Stimulated activated CD4-positive, alpha-beta T cell treated with anti-CD3 and anti-CD28 coated beads, Interleukin-12 subunit alpha, Interleukin-12 subunit beta, amount 100 ng/mL, for 48 hours (primary cell): Measurements from ENCODE around the gene CCDC149.

Experiments used
- DNase-seq, 3 donors: peaks; one replicate each; pipeline ENCODE4 v3.0.0-alpha.2; 2020; ENCODE audit warnings: low read depth in 2 of 3, low spot score in 1 of 3

The CCDC149 gene

DNA sequence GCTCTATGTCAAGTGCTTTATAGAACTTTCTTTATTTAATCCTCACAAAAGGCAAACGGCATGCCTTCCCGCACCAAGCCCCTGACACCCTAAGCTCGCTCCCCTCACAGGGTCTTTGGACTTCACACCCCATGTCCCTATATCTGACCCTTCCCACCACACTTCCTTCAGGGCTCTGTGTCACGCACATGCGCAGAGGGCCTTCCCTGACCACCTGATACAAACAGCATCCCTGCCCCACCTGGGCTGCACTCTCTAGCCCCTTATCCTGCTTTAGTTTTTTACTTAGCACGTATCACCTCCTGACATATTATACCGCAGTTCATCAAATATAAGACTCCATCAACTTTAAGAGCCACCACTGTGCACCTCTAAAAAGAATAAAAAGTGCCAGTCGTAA is 67.7 kb downstream of the CCDC149 start:
- no peak for DNase-seq

DNA sequence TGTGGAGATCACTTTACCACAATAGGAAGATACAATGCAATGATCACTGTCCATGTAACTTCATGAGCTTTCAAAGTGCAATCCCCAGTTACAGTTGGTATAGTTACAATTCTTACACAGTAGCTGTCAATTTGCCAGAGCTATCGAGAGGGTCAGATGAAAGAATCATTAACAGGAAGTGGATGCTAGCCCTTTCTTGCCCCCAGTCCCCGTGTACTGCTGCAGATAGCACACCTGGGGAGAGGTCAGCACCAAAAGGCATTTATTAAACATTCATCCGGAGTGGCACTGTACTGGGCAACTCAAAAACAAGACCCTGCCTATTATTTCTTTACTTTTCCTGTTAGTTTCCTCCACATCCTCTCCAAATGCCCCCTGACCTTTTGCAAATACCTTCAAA is 69.7 kb downstream of the CCDC149 start:
- DNase-seq: no peak

DNA sequence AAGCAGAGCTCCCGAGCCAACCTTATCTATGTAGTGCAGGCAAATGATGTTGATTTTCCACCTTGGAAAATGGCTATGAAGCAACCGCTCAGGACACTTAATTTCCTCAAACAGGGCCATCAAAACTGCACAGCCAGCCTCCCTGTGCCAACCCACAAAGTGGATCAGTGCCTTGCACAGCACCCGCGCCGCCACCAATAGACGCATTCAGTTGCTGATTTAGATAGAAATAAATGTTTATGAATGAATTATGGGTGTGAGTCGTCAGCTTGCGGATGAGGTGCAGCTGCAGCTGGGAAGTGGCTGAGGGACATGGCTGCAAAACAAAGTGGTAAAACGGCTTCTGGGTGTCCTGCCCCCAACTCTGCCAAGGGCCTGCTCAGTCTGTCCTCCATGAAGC is 70.5 kb downstream of the CCDC149 start:
- DNase-seq: no peak

DNA sequence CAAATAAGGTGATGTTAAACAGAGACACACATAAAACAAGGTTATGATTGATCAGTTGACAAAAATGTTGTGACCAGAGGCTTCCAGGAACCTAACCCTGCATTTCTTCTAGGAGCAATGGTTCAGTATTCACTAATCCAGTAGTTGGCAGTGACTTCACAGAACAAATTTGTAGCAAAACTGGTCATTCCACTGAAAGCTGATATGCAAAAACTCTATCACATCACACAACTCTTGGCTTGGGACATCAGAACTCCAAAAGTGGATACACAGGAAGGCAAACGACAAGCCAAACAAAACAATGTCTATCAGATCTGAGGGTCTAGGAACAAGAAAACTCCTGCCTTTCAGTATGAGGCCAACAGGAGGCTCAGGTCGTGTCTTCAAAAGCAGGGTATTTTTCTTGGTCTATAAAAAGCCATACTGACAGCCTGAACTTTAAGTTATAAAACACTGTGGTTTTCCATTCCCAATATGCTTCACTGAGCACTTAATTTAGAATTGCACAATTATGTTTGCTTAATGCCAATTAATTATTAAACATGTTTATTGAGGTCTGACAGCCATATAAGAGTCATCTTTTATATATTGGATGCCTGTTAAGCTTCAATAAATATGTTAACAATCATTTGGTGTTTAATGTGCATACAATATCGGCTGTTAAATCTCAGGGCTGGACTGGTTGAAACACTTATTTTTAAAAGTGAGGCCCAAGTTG is 71.9 kb downstream of the CCDC149 start:
- no peak for DNase-seq

DNA sequence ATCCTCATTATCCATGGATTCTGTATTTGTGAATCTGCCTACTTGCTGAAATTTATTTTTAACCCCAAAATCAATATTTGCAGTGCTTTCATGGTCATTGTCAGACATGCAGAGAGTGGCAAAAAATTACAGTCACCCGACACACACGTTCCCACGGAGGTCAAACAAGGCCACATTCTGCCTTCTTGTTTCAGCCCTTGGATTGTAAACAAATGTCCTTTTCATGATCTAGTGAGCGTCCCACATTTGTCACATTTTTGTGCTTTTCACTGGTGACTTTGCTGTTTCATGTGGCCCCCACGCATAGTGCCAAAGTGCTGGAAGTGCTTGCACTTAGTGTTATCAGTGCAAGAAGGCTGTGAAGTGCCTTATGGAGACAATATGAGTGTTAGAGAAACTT is 72.5 kb downstream of the CCDC149 start:
- DNase-seq: no peak

DNA sequence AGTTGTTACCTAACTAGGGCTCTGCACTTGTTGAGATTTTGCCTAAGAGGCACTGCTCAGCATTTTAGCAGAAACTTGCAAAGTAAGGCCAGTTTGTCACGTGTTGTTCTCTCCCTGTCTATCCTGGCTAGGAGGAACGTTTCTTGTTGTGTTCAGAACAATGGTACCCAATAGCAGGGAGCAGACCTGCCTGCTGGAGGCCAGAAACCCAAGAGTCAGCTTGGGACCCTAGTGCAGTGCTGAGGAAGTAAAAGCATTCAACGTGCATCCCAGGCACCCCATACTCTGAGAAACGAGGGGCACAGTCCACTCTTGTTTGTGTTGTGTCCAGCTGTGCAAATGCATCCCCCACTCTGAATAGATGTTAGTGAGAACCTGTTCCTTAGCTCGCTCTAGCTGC is 75.1 kb downstream of the CCDC149 start:
- DNase-seq: no peak

DNA sequence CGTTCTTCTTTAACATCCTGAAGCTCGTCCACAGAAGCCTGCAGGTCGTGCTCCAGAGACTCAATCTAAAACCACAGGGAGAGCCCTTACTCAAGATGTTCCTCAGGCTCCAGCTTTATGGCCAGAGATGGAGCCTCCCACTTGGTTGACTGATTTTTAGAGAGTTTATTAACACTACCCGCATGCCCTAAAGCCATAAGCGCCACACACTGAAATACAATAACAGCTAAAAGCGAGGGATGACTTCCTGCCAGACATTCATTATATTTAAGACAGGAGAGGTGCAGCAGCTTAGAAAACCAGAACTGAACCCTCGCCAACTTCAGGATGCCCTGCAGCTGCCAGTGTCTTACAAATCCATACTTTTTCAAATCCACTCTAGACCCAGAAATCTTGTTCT is 75.5 kb downstream of the CCDC149 start:
- DNase-seq: no peak

DNA sequence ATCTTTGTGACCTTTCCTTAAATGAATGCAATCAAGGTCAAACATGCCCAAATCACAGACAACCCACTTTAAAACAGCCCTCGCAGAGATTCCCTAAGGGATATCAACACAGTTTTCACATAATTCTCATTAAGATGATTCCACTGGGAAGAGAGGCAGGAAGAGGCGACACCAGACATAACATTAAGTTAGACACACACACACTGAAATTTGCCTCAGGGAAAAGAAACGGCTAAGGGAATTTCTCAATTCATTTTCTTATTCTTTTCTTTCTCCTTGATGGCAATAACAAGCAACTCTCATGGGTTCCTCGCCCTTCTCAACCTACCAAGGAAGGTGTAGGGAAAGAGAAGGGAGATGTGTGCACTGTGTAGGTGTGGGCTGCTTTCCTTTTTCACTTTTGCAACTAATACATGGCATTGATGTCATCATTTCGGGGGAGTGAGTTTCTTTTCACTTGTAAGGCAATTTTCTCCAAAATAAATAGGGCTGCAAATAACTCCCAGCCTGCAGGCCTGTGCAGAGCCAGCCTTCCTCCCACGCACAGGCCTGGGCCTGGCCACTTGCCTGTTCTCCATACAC is 76.1 kb downstream of the CCDC149 start:
- no peak for DNase-seq

DNA sequence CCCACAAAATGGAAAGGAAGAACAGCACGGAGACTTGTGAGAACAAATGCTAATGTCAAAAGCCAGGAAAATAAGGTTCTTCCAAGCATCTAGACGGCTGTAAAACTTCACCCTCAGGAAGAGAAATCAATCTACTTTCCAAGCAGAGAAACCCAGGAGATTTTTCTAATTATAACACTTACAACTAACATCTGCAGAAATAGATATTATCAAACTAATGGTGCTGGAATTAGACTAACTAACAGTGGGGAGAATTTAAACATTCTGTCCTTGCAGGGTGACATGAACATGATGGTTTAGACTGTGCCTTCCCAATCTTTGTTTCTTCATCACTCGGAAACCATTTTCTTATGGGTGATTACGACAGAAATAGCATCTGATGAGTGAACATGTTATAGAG is 77.1 kb downstream of the CCDC149 start:
- no peak for DNase-seq

DNA sequence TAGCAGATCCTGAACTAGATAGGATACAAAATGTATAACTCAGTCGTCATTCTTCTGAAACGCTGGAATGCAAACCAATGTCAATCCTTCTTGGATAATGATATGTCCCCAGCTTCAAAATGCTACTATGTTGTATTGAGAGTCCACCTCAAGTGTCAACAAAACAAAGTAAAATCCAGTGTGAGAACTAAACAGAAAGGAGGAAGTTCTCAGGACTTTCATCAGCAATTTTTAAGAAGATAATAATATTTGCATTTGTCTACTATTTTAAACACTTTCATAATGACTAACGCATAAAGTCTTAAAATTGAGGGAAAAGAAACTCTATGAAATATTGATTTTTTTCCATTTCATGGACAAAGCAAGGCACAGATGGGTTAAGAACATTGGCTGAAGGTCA is 81.2 kb downstream of the CCDC149 start:
- no peak for DNase-seq

DNA sequence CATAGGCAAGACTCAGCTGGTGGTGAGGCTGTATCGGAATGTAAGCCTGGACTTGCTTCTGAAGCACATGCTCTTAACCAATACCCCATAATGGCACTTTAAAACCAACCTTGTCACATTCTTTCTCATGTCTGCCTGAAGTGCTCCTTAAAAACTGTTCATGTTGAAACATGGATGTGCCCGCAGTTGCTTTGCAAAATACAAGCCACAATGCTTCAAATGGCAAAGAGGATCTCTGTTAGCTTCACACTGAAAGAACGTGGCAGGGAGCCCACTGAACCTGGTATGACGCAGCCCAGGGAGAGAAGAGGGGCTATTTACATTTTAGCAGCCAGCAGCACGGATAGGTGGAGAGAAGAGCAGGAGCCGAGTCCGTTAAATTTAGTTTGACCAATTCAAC is 88.1 kb downstream of the CCDC149 start:
- no peak for DNase-seq

DNA sequence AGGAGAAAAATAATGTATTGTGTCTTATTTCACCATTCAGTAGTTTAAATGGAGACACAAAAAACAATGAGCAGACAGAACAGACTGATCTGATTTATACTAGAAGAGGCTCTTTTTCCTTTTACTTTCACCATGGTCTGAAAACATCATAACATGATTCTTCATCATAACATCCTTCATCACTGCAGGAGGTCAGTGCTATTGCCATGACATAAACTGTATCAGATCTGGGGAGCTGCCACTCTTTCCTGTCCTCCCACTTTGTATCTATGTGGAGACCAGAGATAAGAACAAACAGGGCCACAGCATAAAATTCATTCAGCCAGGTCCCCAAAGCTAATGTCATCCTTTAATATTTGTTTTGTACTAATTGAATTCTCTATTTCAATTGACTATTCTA is 92.3 kb downstream of the CCDC149 start:
- no peak for DNase-seq

DNA sequence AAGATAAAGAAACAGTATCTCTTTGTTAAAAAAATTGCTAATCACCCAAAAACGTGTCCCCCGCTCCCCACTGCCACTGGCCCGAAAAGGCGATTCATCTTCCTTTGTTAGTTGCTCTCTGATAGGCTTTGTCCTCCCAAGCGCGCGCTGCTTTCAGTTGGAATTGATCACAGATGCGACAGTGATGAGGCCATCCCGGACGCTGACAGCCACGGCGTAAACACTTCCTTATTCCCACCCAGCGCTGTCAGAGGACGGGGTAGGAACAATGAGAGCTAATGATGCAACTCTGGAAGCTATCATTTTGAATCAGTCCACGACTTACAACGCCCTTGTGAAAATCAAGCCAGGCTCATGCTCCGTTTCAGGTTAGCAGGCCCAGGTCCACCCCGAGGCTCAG is 96.0 kb downstream of the CCDC149 start:
- DNase-seq: no peak

DNA sequence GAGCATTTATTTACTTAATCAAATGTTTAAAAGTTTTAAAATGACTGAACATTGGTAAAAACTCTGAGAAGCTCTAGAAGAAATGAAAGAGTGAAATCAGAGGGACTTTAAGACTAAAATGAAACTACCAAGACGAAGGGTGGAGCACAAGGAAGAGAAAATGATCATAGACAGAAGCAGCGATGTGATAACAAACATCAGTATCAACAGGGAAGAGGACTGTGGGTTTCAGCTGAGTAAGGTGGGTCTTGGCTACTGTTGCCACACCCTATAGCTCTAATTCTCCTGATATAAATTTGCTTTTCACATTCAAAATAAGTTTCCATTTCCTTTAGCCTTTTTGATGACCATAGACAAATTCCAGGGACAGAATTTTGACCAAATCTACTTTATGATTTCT is 99.1 kb downstream of the CCDC149 start:
- no peak for DNase-seq

DNA sequence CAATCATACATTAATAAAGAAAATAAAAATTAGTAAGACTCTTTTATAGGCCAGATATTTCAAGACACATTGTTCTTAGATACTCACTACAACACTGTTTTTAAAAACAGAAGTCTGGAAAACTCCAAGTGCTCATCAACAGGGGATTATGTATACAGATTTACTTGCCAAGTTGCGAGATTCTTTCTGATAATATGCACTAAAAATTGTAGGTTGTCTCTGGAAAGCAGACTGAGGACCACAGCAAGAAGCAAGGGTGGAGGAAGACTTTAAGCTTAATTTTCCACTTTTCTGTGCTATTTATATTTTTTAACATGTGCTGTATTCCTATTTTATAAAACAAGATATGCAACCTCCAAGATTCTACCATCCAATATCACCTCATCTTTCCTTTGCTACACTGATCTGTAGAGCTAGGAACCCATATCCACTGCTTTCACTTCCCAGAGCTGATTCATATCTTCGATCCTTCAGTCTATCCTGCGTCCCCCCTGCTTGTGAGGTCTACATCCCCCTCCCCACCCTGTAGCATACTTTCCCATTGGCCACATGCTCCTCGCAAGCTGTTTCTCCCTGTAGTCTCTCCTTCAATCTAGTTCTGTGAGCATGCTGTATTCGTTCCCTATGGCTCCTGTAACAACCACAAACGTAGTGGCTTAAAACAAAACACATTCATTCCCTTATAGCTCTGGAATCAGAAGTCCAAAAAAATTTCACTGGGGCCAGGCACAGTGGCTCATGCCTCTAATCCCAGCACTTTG is 101.8 kb downstream of the CCDC149 start:
- no peak for DNase-seq

DNA sequence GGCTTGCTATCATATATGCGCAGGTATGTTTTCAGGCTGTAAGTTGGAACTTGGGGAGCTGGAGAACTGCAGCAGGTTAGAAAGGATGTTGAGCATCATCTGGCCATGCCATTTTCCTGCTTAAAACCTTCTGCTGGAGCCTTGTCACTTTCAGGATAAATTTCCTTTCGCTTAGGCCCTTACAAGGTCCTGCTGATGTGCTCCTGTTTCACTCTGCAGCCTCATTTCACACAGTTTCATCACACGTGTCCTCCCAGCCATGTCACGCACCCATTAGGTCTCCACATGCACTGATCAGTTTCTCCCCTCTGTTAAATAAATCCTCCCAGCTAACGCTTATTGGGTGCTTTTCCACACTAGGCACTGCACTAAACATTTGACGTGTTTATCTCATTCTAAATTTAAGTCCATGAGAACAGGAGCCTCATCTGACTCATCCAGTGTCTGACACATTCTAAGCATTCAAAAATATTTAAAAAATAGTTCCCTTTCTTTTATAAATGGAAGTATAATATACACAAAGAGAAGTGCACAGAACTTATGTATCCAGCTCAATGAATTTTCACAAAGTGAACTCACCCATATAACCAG is 102.9 kb downstream of the CCDC149 start:
- DNase-seq: no peak

DNA sequence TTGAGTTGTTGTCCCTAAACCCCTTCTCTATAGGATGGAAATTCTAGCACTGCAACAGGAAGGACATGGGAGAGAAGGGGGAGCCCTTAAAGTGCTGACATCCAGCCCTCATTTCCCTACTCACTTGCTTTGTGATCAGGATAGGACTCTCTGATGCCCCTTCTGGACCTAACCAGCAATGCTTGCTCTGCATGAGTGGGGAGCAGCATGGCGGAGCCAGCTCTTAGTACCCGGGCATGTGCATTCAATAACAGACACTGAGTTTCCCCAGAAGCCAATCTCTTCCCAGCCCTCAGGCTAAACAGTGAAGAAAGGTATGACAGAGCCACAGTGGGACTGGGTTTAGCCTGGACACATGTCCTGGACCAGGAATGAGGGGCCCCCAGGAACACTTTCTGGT is 103.5 kb downstream of the CCDC149 start:
- no peak for DNase-seq

DNA sequence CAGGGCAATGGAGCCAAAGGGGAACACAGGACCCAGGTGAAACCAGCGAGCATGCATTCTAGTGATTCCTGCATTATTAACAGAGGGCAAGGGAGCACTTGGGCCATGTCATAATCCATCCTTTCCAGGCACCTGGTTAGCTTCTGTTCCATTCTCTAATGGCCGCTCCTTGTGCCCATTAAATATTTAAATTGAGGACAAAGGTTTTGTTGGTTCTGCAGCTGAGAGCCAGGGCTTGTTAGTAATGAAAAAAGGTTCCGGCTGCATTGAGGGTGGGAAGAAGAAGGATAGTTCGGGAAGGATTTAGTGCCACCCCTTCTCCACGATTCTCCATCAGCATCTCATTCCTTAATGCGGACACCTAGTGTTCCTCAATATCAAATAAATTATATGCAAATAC is 103.9 kb downstream of the CCDC149 start:
- no peak for DNase-seq

DNA sequence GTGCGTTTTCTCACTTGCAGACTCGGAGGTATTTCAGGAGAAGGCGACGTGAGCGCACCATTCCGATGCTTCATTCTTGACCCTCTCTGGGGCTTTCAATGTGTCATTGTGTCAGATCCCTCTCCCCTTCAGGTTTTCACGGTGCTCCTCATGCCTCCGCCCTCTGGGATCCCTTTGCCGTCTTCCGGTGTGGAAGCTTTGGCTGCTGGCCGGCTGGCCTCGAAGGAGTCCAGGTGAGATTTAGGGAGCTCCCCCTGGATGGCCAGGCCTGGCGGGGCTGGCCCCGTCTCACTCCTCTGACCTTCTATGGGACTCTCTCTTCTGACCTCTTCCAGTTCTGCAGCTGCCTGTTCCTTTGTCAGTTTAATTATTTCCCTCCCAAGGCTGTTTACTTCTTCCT is 104.6 kb downstream of the CCDC149 start:
- DNase-seq: no peak

DNA sequence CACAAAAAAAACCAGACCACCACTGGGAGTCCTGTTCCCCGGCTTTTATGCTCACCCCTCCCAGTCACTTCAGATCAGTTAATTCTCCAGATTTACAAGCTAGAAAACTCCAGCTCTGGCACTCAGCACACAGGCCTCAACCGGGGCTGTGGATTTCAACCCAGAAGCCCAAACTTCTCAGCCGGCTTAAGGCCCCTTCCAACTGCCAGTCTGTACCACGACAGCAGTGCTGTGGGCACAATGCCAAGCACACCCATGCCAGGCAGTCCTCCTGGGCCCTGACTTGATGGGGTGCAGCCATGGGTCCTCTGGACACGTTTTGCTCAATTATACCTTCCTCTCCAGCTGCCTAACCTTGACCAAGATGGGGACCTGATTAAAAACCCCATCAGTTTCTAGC is 105.2 kb downstream of the CCDC149 start:
- DNase-seq: no peak

DNA sequence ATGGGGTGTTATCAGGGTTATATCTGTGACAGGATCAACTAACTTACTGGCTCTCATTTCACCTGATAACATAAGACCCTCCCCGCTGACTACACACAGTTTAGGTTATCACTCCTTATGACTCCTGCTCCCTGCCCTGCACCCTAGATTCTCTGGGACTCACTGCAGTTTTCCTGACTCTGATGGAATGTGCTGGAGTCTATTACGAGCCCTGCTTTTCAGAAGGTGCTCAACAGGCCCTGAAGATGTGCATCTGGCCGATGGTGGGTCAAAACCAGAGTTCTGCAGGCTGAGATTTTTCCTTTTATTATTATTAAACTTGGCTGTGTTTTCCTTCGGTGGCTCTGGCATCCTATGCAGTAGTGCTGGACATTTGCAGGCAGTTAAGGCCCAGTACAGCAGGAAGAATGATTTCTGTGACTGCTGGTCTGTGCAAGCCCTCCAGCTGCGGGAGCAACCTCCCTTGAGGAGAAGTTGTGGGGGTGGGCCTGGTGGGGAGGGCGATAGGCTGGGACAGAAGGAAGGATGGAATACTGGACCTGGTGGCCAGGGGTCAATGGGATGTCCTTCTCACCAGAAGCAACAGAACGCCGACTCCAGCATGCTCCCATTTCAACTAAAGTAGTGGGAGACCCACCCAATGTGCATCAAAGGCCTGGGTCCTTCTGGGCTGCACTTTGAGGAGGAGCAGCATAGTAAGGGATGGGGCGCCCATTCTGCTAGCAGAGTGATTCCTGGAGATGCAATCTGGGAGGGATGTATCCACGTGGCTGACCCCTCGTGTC is 106.4 kb downstream of the CCDC149 start:
- DNase-seq: no peak
